ENCODE measurements around the gene GNG7.

Gene GNG7

GRCh38 chr19:2734589-2735288 is 32.2 kb upstream of the GNG7 start:
- H3K27me3 ChIP-seq (ENCODE audit: control insufficient read depth, insufficient read depth, low read length), result no peaks in the 10 kb centered on the region
- no peak overlapping the region for H3K4me2 ChIP-seq (ENCODE audit: low read length)
- H3K9ac ChIP-seq (ENCODE audit: low read depth, low read length), result no peak overlapping the region
- no peaks in the 10 kb centered on the region for H3K9me3 ChIP-seq (replicated peaks; ENCODE audit: low read length)
- peaks cover 4% of the 10 kb centered on the region for H3K4me1 ChIP-seq (ENCODE audit: control insufficient read depth, insufficient read depth, low read length)
- no peak overlapping the region for H3K4me3 ChIP-seq (ENCODE audit: low read length)
- peaks cover 16% of the 10 kb centered on the region for H3K36me3 ChIP-seq (ENCODE audit: insufficient read depth, low read length)

DNA sequence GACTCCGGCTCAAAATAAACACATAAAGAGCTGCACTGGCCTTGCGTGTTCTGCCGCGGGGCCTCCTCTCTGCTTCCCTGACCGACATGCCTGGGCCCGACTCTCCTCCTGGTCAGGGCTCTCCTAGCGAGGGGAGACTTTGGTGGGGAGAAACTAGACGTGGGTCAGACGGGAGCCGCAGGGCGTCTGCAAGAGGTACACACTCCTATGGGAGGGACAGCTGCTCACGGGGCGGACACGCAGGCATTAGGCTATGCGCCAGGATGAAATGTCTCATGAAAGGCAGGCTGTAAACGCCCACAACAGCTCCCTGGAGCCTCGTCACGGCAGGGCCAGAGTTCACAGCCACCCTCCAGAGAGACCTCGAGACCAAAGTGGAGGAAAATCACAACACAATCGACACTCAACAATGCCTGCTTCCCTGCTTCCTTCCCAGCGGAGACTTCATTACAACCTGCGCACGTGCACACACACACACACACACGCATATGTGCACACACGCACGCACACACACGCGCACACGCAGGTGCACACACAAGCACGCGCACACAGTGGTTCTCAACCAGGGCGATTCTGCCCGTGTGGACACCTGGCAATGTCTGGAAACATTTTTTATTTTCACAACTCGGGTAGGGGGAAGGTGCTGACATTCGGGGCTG is 31.6 kb upstream of the GNG7 start:
- H3K9ac ChIP-seq (ENCODE audit: low read depth, low read length), result no peak overlapping the region
- H3K4me2 ChIP-seq (ENCODE audit: low read length), result no peak overlapping the region
- H3K4me1 ChIP-seq (ENCODE audit: control insufficient read depth, insufficient read depth, low read length), result peaks cover 1% of the 10 kb centered on the region
- H3K27me3 ChIP-seq (ENCODE audit: control insufficient read depth, insufficient read depth, low read length), result no peaks in the 10 kb centered on the region
- peaks cover 16% of the 10 kb centered on the region for H3K36me3 ChIP-seq (ENCODE audit: insufficient read depth, low read length)
- no peak overlapping the region for H3K4me3 ChIP-seq (ENCODE audit: low read length)
- no peaks in the 10 kb centered on the region for H3K9me3 ChIP-seq (replicated peaks; ENCODE audit: low read length)

- Histone ChIP-seq H3K9ac (ENCODE audit: low read depth, low read length) (no peak overlapping the region), H3K4me1 (ENCODE audit: control insufficient read depth, insufficient read depth, low read length) (no peaks in the 10 kb centered on the region), H3K4me3 (ENCODE audit: low read length) (no peak overlapping the region), H3K4me2 (ENCODE audit: low read length) (no peak overlapping the region), H3K9me3 (replicated peaks; ENCODE audit: low read length) (no peaks in the 10 kb centered on the region), H3K36me3 (ENCODE audit: insufficient read depth, low read length) (peaks cover 16% of the 10 kb centered on the region), H3K27me3 (ENCODE audit: control insufficient read depth, insufficient read depth, low read length) (no peaks in the 10 kb centered on the region)
Observed at GRCh38 chr19:2732883-2733282, 30.4 kb upstream of the GNG7 start.

DNA sequence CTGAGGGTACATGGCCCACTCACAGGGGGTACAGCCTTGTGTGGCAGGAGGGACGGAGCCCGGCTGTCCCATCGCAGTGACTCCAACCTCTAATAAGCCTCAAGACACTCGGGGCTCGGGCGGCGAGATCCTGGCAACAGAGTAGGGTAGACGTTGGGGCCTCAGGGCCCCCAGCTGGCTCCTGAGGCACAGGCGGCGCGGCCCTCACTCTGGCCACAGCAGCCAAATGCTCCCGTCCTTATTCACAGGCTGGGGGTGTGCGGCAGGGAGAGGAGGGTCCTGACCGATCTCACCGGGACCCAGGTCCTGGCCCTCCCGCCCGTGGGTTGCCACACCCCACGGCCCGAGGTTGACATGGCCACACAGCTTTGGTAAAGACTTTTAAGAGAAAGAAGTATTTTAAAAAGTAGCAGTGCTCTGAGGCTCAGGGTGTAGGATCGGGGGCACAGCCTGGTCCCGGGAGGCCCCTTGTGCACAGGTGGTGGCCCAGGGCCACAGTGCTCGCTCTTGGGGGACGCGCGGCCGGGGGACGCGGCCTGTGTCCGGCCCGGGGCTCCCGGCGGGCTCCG is 29.7 kb upstream of the GNG7 start:
- H3K9ac ChIP-seq (ENCODE audit: low read depth, low read length), result no peak overlapping the region
- peaks cover 5% of the 10 kb centered on the region for H3K4me1 ChIP-seq (ENCODE audit: control insufficient read depth, insufficient read depth, low read length)
- H3K4me2 ChIP-seq (ENCODE audit: low read length), result no peak overlapping the region
- peaks cover 16% of the 10 kb centered on the region for H3K36me3 ChIP-seq (ENCODE audit: insufficient read depth, low read length)
- peaks cover 2% of the 10 kb centered on the region for H3K27me3 ChIP-seq (ENCODE audit: control insufficient read depth, insufficient read depth, low read length)
- no peaks in the 10 kb centered on the region for H3K9me3 ChIP-seq (replicated peaks; ENCODE audit: low read length)
- H3K4me3 ChIP-seq (ENCODE audit: low read length), result no peak overlapping the region

DNA sequence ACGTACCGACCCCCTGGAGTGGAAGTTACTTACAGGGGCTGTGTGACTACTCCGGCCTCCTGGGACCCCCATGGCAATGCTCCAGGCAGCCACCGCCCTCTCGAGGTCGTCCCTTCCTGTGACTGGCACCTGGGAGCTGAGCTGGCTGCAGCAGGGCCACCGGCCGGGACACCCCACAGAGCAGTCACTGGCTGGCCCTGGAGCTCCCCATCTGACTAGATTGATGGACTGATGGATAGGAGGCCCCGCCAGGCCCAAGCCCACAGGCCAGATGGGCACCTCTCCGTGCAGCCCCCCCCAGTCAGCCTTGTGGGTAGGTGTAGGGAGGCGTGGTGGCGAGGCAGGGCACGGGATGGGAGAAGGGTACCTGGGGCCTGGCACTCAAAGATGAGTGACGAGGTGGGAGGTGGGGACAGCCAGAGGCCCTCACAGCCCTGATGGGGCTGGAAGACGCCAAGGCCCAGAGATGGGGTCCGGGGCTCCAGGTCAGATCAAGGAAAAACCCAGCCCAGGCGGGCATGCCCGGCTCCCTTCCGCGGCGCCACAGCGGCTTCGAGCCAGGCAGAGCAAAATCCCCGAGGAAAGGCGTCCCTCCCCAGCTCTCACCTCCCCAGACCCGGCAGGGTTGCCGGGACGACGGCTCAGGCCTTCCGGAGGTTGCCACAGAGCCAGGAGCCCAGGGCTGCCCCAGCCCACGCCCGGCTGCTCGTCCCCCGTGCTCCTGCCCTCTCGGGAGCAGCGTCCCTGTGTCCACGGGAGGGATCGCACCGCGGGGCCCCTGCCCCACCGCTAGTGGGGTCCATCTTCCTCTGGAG is 28.9 kb upstream of the GNG7 start:
- H3K9ac ChIP-seq (ENCODE audit: low read depth, low read length), result no peak overlapping the region
- H3K4me3 ChIP-seq (ENCODE audit: low read length), result no peak overlapping the region
- peaks cover 9% of the 10 kb centered on the region for H3K27me3 ChIP-seq (ENCODE audit: control insufficient read depth, insufficient read depth, low read length)
- H3K4me1 ChIP-seq (ENCODE audit: control insufficient read depth, insufficient read depth, low read length), result peaks cover 14% of the 10 kb centered on the region
- no peaks in the 10 kb centered on the region for H3K9me3 ChIP-seq (replicated peaks; ENCODE audit: low read length)
- peaks cover 10% of the 10 kb centered on the region for H3K36me3 ChIP-seq (ENCODE audit: insufficient read depth, low read length)
- H3K4me2 ChIP-seq (ENCODE audit: low read length), result no peak overlapping the region

DNA sequence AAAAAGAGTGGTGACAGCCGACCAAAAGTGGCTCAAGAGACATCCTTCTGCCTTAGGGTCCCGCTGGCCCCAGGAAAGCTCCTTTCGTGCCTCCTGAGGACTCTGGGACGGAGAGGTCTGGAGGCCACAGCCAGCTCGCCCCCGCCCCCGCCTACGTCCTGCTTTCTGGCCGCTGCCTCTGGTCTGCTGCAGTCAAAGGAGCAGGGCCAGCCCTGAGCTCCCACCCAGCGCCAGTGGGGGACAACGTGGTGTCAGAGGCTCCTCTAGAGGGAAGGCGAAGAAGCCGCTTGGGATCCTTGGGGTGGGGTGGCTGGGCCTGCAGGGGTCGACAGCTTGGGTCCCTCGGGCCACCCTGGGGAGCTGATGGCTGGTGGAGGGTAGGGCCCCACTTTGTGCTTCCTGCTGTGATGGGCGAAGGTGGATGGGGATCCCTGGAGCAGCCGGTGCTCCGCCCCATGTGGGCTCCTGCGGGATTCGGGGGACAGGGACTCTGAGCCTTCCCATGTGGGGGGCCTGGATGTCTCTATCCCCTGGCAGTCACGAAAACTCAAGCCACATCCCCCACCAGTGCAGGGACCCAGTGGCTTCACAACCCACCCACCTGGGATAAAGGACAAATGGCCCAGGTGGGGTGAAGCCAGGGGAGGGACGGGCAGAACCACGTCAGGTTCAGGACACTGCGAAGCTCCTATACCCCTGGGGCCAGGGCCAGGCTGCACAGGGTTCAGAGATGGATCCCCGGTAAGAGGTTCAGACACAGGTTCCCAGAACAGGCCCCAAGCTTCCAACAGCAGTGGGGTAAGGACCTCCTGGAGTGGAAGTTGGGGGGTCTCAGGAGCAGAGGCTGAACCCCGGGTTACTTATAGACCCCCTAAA is 27.7 kb upstream of the GNG7 start:
- Histone ChIP-seq H3K9ac (ENCODE audit: low read depth, low read length) (no peak overlapping the region), H3K4me2 (ENCODE audit: low read length) (no peak overlapping the region), H3K9me3 (replicated peaks; ENCODE audit: low read length) (no peaks in the 10 kb centered on the region), H3K4me3 (ENCODE audit: low read length) (no peak overlapping the region), H3K4me1 (ENCODE audit: control insufficient read depth, insufficient read depth, low read length) (peaks cover 14% of the 10 kb centered on the region), H3K36me3 (ENCODE audit: insufficient read depth, low read length) (no peaks in the 10 kb centered on the region), H3K27me3 (ENCODE audit: control insufficient read depth, insufficient read depth, low read length) (peaks cover 13% of the 10 kb centered on the region)

DNA sequence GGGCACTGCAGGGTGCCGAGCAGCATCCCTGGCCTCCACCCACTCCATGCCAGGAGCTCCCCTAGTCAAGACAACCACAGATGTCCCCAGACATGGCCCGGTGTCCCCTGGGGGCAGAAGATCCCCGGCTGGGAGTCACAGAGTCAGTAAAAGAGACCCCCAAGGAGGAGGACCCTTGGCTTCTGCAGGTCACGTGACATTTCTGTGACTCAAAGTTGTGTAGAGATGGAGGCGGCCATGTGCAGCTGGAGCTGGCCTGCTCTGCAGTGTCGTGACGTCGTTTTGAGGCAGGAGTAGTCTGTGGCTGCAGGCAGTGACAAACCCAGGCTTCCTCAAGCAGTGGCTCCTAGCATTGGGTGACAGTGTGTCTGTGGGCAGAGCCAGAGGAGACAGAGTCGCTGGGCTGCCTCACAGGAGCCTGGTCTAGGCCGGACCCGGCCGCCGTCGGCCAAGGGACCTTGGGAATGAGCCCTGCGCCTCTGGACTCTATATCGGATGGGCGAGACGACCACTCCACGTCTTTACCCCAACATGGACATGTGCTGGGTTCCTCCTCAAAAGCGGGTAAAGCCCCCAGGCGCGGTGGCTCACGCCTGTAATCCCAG is 26.4 kb upstream of the GNG7 start:
- no peak overlapping the region for H3K4me2 ChIP-seq (ENCODE audit: low read length)
- no peak overlapping the region for H3K9ac ChIP-seq (ENCODE audit: low read depth, low read length)
- H3K9me3 ChIP-seq (replicated peaks; ENCODE audit: low read length), result no peaks in the 10 kb centered on the region
- H3K27me3 ChIP-seq (ENCODE audit: control insufficient read depth, insufficient read depth, low read length), result peaks cover 13% of the 10 kb centered on the region
- H3K36me3 ChIP-seq (ENCODE audit: insufficient read depth, low read length), result no peaks in the 10 kb centered on the region
- no peak overlapping the region for H3K4me3 ChIP-seq (ENCODE audit: low read length)
- H3K4me1 ChIP-seq (ENCODE audit: control insufficient read depth, insufficient read depth, low read length), result peaks cover 14% of the 10 kb centered on the region

GRCh38 chr19:2727640-2727944 is 25.1 kb upstream of the GNG7 start:
- Histone ChIP-seq H3K4me2 (ENCODE audit: low read length) (no peak overlapping the region), H3K4me3 (ENCODE audit: low read length) (no peak overlapping the region), H3K27me3 (ENCODE audit: control insufficient read depth, insufficient read depth, low read length) (peaks cover 13% of the 10 kb centered on the region), H3K4me1 (ENCODE audit: control insufficient read depth, insufficient read depth, low read length) (peaks cover 27% of the 10 kb centered on the region), H3K36me3 (ENCODE audit: insufficient read depth, low read length) (no peaks in the 10 kb centered on the region), H3K9me3 (replicated peaks; ENCODE audit: low read length) (no peaks in the 10 kb centered on the region), H3K9ac (ENCODE audit: low read depth, low read length) (no peak overlapping the region)

- H3K4me3 ChIP-seq (ENCODE audit: low read length), result no peak overlapping the region
Observed at GRCh38 chr19:2726904-2727639, 24.6 kb upstream of the GNG7 start.

GRCh38 chr19:2726160-2726855 is 23.8 kb upstream of the GNG7 start:
- H3K9me3 ChIP-seq (replicated peaks; ENCODE audit: low read length), result no peaks in the 10 kb centered on the region
- H3K4me1 ChIP-seq (ENCODE audit: control insufficient read depth, insufficient read depth, low read length), result peaks cover 30% of the 10 kb centered on the region
- H3K36me3 ChIP-seq (ENCODE audit: insufficient read depth, low read length), result no peaks in the 10 kb centered on the region
- no peak overlapping the region for H3K9ac ChIP-seq (ENCODE audit: low read depth, low read length)
- peaks cover 13% of the 10 kb centered on the region for H3K27me3 ChIP-seq (ENCODE audit: control insufficient read depth, insufficient read depth, low read length)
- peak overlapping the region; percentile 15 for H3K4me2 ChIP-seq (ENCODE audit: low read length)
- H3K4me3 ChIP-seq (ENCODE audit: low read length), result no peak overlapping the region

More at GRCh38 chr19:2726904-2727639, 24.6 kb upstream of the GNG7 start:
- H3K27me3 ChIP-seq (ENCODE audit: control insufficient read depth, insufficient read depth, low read length), result peaks cover 13% of the 10 kb centered on the region
- H3K4me1 ChIP-seq (ENCODE audit: control insufficient read depth, insufficient read depth, low read length), result peaks cover 30% of the 10 kb centered on the region
- H3K9ac ChIP-seq (ENCODE audit: low read depth, low read length), result no peak overlapping the region
- H3K36me3 ChIP-seq (ENCODE audit: insufficient read depth, low read length), result no peaks in the 10 kb centered on the region
- peak overlapping the region; percentile 15 for H3K4me2 ChIP-seq (ENCODE audit: low read length)
- H3K9me3 ChIP-seq (replicated peaks; ENCODE audit: low read length), result no peaks in the 10 kb centered on the region
